ENCODE results near the gene TRIM56.

DNA sequence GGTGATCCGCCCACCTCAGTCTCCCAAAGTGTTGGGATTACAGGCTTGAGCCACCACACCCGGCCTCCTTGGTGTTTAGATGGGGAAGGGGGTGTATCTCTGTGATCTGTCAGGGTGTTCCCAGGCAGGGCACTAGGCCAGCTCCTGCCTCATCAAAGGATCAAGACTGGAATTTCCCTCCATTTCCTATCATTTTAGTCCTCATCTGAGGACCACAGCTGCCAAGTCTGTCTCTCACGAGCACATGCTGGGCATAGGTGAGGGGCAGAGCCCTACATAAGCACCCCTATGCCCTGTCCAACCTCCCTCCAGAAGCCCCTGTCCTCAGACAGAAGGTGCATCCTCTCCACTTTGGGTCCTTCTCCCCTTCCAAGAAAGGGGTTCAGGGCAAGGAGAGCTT, 19.5 kb downstream of the TRIM56 start:
- TF ChIP-seq SP1 (CRISPR knock-in tag; IDR thresholded peaks at IDR 0.05) (no peak), POLR2AphosphoS5 (IDR thresholded peaks at IDR 0.05; ENCODE audit: control insufficient read depth, insufficient read depth, low read depth, low read length) (no peak), ZEB2 (IDR thresholded peaks at IDR 0.05) (no peak), L3MBTL2 (IDR thresholded peaks at IDR 0.05) (no peak), SIX5 (IDR thresholded peaks at IDR 0.05; ENCODE audit: borderline replicate concordance in 1 of 2, insufficient read depth in 1 of 2, low read depth in 1 of 2, low read length in 2 of 2) (no peak), MXI1 (IDR thresholded peaks at IDR 0.05; ENCODE audit: low read depth, low read length) (no peak), POLR2A (conservative IDR thresholded peaks at IDR 0.05) (no peak), HMGN3 (IDR thresholded peaks at IDR 0.05; ENCODE audit: borderline replicate concordance, extremely low read depth, insufficient read length, low read depth, low read length) (no peak)
- TF ChIP-seq, protein P1, sequence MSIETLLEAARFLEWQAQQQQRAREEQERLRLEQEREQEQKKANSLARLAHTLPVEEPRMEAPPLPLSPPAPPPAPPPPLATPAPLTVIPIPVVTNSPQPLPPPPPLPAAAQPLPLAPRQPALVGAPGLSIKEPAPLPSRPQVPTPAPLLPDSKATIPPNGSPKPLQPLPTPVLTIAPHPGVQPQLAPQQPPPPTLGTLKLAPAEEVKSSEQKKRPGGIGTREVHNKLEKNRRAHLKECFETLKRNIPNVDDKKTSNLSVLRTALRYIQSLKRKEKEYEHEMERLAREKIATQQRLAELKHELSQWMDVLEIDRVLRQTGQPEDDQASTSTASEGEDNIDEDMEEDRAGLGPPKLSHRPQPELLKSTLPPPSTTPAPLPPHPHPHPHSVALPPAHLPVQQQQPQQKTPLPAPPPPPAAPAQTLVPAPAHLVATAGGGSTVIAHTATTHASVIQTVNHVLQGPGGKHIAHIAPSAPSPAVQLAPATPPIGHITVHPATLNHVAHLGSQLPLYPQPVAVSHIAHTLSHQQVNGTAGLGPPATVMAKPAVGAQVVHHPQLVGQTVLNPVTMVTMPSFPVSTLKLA (conservative IDR thresholded peaks at IDR 0.05) = no peak
- TF ChIP-seq, protein P2, sequence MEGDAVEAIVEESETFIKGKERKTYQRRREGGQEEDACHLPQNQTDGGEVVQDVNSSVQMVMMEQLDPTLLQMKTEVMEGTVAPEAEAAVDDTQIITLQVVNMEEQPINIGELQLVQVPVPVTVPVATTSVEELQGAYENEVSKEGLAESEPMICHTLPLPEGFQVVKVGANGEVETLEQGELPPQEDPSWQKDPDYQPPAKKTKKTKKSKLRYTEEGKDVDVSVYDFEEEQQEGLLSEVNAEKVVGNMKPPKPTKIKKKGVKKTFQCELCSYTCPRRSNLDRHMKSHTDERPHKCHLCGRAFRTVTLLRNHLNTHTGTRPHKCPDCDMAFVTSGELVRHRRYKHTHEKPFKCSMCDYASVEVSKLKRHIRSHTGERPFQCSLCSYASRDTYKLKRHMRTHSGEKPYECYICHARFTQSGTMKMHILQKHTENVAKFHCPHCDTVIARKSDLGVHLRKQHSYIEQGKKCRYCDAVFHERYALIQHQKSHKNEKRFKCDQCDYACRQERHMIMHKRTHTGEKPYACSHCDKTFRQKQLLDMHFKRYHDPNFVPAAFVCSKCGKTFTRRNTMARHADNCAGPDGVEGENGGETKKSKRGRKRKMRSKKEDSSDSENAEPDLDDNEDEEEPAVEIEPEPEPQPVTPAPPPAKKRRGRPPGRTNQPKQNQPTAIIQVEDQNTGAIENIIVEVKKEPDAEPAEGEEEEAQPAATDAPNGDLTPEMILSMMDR (IDR thresholded peaks at IDR 0.05 in 2 of 3, conservative IDR thresholded peaks at IDR 0.05 in 1 of 3; ENCODE audit: insufficient read depth in 2 of 3, low read depth in 1 of 3, low read length in 3 of 3) = no peak

Measured in K562 (cell line).